Lung (tissue), 12 donors: ENCODE results near the gene RASAL1. TPM values are rescaled to one million over a fixed set of nuclear protein-coding genes. Genes with fewer than 3 reads are reported as not detected.

Experiments
- ATAC-seq: fragments of 200-7000 bp; cut with Tn5 transposase; one replicate; pipeline ENCODE4 v1.9.1; 2020; ENCODE audit warnings: moderate number of reproducible peaks; ENCODE audit not compliant: insufficient read depth, low FRiP score
- DNase-seq, 3 donors: peaks; one replicate each; pipeline ENCODE4 v3.0.0-alpha.2; 2013 to 2017
- H3K27ac ChIP-seq, 2 donors: one replicate each; pipeline ENCODE4 v1.5.1; 2013; ENCODE audit warnings: mild to moderate bottlenecking in 2 of 2, moderate library complexity in 2 of 2, control low read depth in 1 of 2, inconsistent platforms in 1 of 2, low read depth in 1 of 2, low read length in 1 of 2
- H3K27me3 ChIP-seq, 3 donors: one replicate each; pipeline ENCODE4 v1.5.1; 2013; ENCODE audit warnings: low read length in 2 of 3; ENCODE audit not compliant: control insufficient read depth in 3 of 3, insufficient read depth in 3 of 3
- H3K36me3 ChIP-seq, 4 donors: one replicate each; pipeline ENCODE4 v1.5.1; 2013; ENCODE audit warnings: low read length in 4 of 4, mild to moderate bottlenecking in 1 of 4, moderate library complexity in 1 of 4; ENCODE audit not compliant: control insufficient read depth in 4 of 4, insufficient read depth in 4 of 4
- H3K4me1 ChIP-seq, 5 donors: one replicate each; pipeline ENCODE4 v1.5.1; 2013; ENCODE audit warnings: low read length in 5 of 5, mild to moderate bottlenecking in 2 of 5, moderate library complexity in 1 of 5; ENCODE audit not compliant: control insufficient read depth in 5 of 5, insufficient read depth in 5 of 5
- H3K4me3 ChIP-seq: one replicate; pipeline ENCODE4 v1.5.1; 2013; ENCODE audit warnings: mild to moderate bottlenecking, control low read depth, moderate library complexity
- H3K9ac ChIP-seq, 2 donors: one replicate each; pipeline ENCODE4 v1.5.1; 2013; ENCODE audit warnings: low read length in 2 of 2, control low read depth in 1 of 2; ENCODE audit not compliant: insufficient read depth in 1 of 2
- H3K9me3 ChIP-seq, 4 donors: one replicate each; pipeline ENCODE4 v1.5.1; 2013; ENCODE audit warnings: low read length in 3 of 4, mild to moderate bottlenecking in 1 of 4, moderate library complexity in 1 of 4; ENCODE audit not compliant: control insufficient read depth in 4 of 4, insufficient read depth in 3 of 4
- WGBS, 2 donors: extraction: QIAGEN DNeasy Blood & Tissue Kit; methylation state at CpG; one replicate each; pipeline ENCODE4 v1.1.7; 2013; 5-methylcytosine and 5-hydroxymethylcytosine counted together
- polyA plus RNA-seq, 2 donors: library from polyadenylated mRNA; stranded (reverse); fragments of 200-250 nt; gene quantifications; one replicate each; pipeline ENCODE4 v1.2.1, GENCODE V29; 2013
- total RNA-seq, 2 donors: library from RNA; depleted of rRNA in 1 of 2; stranded (reverse); fragments of >200 nt in 1 of 2; gene quantifications; one replicate each; pipeline ENCODE4 v1.2.1, GENCODE V29; 2014 to 2021
- TF ChIP-seq, protein P1 (sequence below): IDR thresholded peaks from 2 replicates; pipeline ENCODE4 v1.5.1; 2012; ENCODE audit warnings: mild to moderate bottlenecking; ENCODE audit errors: control extremely low read depth, extremely low read depth
- donor health status: control.
- donor health status: control.
- donor health status: Bipolar disorder and iron deficiency.
- donor health status: healthy.
- donor health status: DM: yes; HTN: yes; CAD: no.

The RASAL1 gene
- total and polyA plus RNA-seq, 4 donors, result 0.09 to 1.8 (median 0.62) TPM

DNA sequence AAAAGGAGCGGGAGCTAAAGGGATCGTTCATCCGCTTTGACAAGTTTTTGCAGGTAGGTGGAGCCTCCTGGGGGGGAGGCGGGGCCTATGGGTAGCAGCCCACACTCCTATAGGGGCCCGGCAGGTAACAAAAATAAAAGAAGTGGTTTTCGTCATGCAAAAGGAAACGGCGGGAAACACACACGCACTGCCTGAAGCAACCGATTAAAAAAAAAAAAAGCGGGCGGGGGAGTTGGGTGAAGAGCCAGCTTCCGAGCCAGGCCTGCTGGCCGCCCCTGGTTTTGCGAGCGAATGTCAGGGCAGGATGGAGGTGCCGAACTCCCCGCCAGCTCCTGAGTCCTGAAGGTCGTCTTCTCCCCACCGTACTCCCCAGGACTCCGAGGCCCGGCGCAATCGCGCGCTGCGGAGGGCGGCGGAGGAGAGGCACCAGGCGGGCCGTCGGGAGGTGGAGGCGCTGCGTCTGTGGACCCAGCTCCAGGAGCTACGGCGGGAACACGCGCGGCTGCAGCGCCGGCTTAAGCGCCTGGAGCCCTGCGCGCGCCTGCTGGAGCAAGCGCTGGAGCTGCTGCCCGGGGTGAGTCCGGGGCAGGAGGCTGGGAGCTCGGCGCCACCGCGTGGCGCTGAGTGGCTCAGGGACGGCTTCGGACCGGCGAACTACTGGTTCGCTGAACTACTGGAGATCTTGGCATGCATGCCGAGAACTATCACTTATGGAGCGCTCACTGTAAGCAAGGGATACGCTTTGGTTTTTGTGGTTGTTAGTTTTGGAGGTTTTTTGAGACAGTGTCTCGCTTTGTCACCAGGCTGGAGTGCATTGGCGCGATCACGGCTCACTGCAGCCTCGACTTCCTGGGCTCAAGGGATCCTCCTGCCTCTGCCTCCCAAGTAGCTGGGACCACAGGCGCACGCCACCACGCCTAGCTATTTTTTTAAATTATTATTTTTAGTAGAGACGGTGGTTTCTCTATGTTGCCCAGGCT is 17.6 kb upstream of the RASAL1 start:
- 5 to 7% methylated on average over 70 of the region's 70 CpGs for WGBS, 2 donors
- Histone ChIP-seq H3K36me3 (peaks cover 0 to 9% (median 2%) of the 10 kb centered on the region in 4 donors), H3K27ac (no peak overlapping the region), H3K27me3 (peaks cover 0 to 38% (median 31%) of the 10 kb centered on the region in 3 donors), H3K9me3 (peaks cover 0 to under 1% (median 0%) of the 10 kb centered on the region in 4 donors), H3K9ac (no peak overlapping the region), H3K4me1 (peaks cover 0 to 17% (median 0%) of the 10 kb centered on the region in 5 donors), H3K4me3 (no peak overlapping the region)
- TF ChIP-seq, protein P1, sequence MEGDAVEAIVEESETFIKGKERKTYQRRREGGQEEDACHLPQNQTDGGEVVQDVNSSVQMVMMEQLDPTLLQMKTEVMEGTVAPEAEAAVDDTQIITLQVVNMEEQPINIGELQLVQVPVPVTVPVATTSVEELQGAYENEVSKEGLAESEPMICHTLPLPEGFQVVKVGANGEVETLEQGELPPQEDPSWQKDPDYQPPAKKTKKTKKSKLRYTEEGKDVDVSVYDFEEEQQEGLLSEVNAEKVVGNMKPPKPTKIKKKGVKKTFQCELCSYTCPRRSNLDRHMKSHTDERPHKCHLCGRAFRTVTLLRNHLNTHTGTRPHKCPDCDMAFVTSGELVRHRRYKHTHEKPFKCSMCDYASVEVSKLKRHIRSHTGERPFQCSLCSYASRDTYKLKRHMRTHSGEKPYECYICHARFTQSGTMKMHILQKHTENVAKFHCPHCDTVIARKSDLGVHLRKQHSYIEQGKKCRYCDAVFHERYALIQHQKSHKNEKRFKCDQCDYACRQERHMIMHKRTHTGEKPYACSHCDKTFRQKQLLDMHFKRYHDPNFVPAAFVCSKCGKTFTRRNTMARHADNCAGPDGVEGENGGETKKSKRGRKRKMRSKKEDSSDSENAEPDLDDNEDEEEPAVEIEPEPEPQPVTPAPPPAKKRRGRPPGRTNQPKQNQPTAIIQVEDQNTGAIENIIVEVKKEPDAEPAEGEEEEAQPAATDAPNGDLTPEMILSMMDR, result no peak
- peak; percentile 85 for ATAC-seq
- peak; percentile 70 to 80 (median 73) for DNase-seq

DNA sequence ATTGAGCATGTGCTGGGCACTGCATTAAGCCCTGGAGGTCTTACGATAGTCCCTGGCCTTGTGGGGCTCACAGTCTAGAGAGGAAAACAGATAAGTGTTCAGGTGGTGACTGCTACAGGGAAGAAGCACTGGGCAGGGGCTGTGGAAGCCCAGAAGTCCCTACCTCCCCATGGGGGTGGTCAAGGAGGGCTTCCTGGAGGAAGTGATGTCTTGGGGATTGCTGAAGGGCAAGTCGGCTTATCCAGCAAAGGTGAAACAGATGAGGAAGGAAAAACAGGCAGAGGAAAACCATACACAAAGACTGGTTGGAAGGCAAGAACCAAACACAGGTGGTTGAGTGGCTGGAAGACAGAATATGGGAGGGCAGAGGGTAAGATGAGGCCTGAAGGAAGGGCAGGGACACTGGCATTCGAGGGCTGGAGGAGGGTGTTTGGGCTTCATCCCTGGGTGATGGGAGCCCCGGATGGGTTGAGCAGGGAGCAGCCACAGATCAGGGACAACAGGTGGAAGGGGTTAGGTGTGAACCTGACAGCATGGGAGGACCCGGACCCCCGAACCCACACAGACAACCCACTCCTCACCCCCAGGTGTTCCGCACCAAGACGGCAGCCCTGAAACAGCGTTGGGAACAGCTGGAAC is 16.8 kb upstream of the RASAL1 start:
- Histone ChIP-seq H3K9me3 (no peaks in the 10 kb centered on the region), H3K4me3 (no peak overlapping the region), H3K27ac (no peak overlapping the region), H3K36me3 (peaks cover 0 to 2% (median 0%) of the 10 kb centered on the region in 4 donors), H3K27me3 (peaks cover 0 to 38% (median 31%) of the 10 kb centered on the region in 3 donors), H3K9ac (no peak overlapping the region), H3K4me1 (peaks cover 0 to 17% (median 0%) of the 10 kb centered on the region in 5 donors)
- TF ChIP-seq, protein P1, result no peak
- ATAC-seq, result no peak
- 22 to 25% methylated on average over 9 of the region's 9 CpGs for WGBS, 2 donors
- DNase-seq, result no peak

DNA sequence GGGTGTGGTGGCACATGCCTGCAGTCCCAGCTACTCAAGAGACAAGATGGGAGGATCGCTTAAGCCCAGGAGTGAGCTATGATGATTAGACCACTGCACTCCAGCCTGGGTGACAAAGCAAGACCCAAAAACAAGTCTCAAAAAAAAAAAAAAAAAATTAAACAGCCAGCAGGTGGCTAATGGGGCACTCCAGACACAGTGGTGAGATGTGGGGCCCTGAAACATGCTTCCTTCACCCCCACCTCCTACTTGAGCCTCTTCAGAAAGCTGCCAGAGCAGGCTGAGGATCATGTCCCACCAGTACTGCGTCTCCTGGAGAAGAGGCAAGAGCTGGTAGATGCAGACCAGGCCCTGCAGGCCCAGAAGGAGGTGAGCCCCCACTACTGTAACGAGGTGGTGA is 16.1 kb upstream of the RASAL1 start:
- ATAC-seq, result no peak

More for the DNA sequence above, 16.1 kb upstream of the RASAL1 start:
- no peak overlapping the region for H3K27ac ChIP-seq
- peaks cover 0 to 38% (median 31%) of the 10 kb centered on the region in 3 donors for H3K27me3 ChIP-seq
- DNase-seq, result no peak
- no peak overlapping the region for H3K4me3 ChIP-seq
- H3K9me3 ChIP-seq, result peaks cover 0 to 3% (median 0%) of the 10 kb centered on the region in 4 donors
- H3K9ac ChIP-seq, result no peak overlapping the region
- 82 to 88% methylated on average over 3 of the region's 3 CpGs for WGBS, 2 donors
- peaks cover 0 to 17% (median 0%) of the 10 kb centered on the region in 5 donors for H3K4me1 ChIP-seq
- H3K36me3 ChIP-seq, result no peaks in the 10 kb centered on the region
- TF ChIP-seq, protein P1, result no peak
